H9 (cell line): ENCODE results near the gene NEB. TPM values are rescaled to one million over a fixed set of nuclear protein-coding genes. Genes with fewer than 3 reads are reported as not detected.
A peak's percentile ranks its signal among the peaks of the same experiment; 100 is the strongest.

Experiments used
- DNase-seq: peaks from one replicate; pipeline ENCODE4 v3.0.0-alpha.2; 2017
- H2AFZ ChIP-seq: one replicate; pipeline ENCODE4 v1.6.1; 2013; ENCODE audit warnings: mild to moderate bottlenecking, low read length, control low read depth, moderate library complexity
- H2AK5ac ChIP-seq: 2 replicates; pipeline ENCODE4 v1.6.1; 2013; ENCODE audit warnings: low read length, control low read depth, mixed read lengths; ENCODE audit not compliant: insufficient read length
- H2BK120ac ChIP-seq: one replicate; pipeline ENCODE4 v1.6.1; 2013; ENCODE audit warnings: low read depth, mild to moderate bottlenecking, low read length, control low read depth, inconsistent platforms; ENCODE audit not compliant: poor library complexity, severe bottlenecking
- H2BK12ac ChIP-seq: 2 replicates; pipeline ENCODE4 v1.6.1; 2013; ENCODE audit warnings: low read length, control low read depth, mixed read lengths, low read depth; ENCODE audit not compliant: insufficient read length
- H2BK15ac ChIP-seq: 2 replicates; pipeline ENCODE4 v1.6.1; 2013; ENCODE audit warnings: low read depth, low read length, control low read depth
- H2BK20ac ChIP-seq: one replicate; pipeline ENCODE4 v1.6.1; 2013; ENCODE audit warnings: low read depth, mild to moderate bottlenecking, low read length, control low read depth, inconsistent platforms; ENCODE audit not compliant: poor library complexity, severe bottlenecking
- H2BK5ac ChIP-seq: 2 replicates; pipeline ENCODE4 v1.6.1; 2013; ENCODE audit warnings: low read length, control low read depth, mixed read lengths; ENCODE audit not compliant: insufficient read length
- H3K14ac ChIP-seq: 2 replicates; pipeline ENCODE4 v1.6.1; 2013; ENCODE audit warnings: low read length, control low read depth; ENCODE audit not compliant: insufficient read depth
- H3K18ac ChIP-seq: 2 replicates; pipeline ENCODE4 v1.6.1; 2013; ENCODE audit warnings: low read depth, mild to moderate bottlenecking, mixed read lengths, low read length, control low read depth; ENCODE audit not compliant: insufficient read length
- H3K23ac ChIP-seq: 2 replicates; pipeline ENCODE4 v1.6.1; 2013; ENCODE audit warnings: low read length, control low read depth, mixed read lengths, low read depth; ENCODE audit not compliant: insufficient read length
- H3K23me2 ChIP-seq: 2 replicates; pipeline ENCODE4 v1.6.1; 2013; ENCODE audit warnings: low read depth, mild to moderate bottlenecking, mixed read lengths, low read length, control low read depth; ENCODE audit not compliant: insufficient read length, poor library complexity, severe bottlenecking
- H3K27ac ChIP-seq: 2 replicates; pipeline ENCODE4 v1.5.1; 2013; ENCODE audit warnings: low read length, control low read depth, mixed read lengths, low read depth; ENCODE audit not compliant: insufficient read length
- H3K27me3 ChIP-seq: 2 replicates; pipeline ENCODE4 v1.6.1; 2013; ENCODE audit warnings: low read length, control low read depth, inconsistent platforms; ENCODE audit not compliant: insufficient read depth
- H3K4ac ChIP-seq: 2 replicates; pipeline ENCODE4 v1.6.1; 2013; ENCODE audit warnings: low read depth, mild to moderate bottlenecking, control low read depth, inconsistent platforms, low read length, moderate library complexity
- H3K4me1 ChIP-seq: 2 replicates; pipeline ENCODE4 v1.6.1; 2013; ENCODE audit warnings: low read length, control low read depth, inconsistent platforms; ENCODE audit not compliant: insufficient read depth
- H3K4me2 ChIP-seq: 2 replicates; pipeline ENCODE4 v1.6.1; 2013; ENCODE audit warnings: low read length, control low read depth, mixed read lengths; ENCODE audit not compliant: insufficient read length, insufficient read depth
- H3K56ac ChIP-seq: 2 replicates; pipeline ENCODE4 v1.6.1; 2013; ENCODE audit warnings: low read depth, mild to moderate bottlenecking, mixed read lengths, low read length, control low read depth; ENCODE audit not compliant: insufficient read length
- H3K79me1 ChIP-seq: 2 replicates; pipeline ENCODE4 v1.6.1; 2013; ENCODE audit warnings: low read depth, mild to moderate bottlenecking, moderate library complexity, low read length, control low read depth, inconsistent platforms; ENCODE audit not compliant: insufficient read depth, poor library complexity, severe bottlenecking
- H3K79me2 ChIP-seq: 2 replicates; pipeline ENCODE4 v1.6.1; 2013; ENCODE audit warnings: low read length, control low read depth, inconsistent platforms; ENCODE audit not compliant: insufficient read depth
- H3K9ac ChIP-seq: 2 replicates; pipeline ENCODE4 v1.6.1; 2013; ENCODE audit warnings: low read length, control low read depth, mixed read lengths; ENCODE audit not compliant: insufficient read length; ENCODE audit errors: extremely low read depth
- H3K9me3 ChIP-seq: one replicate; pipeline ENCODE4 v1.6.1; 2013; ENCODE audit warnings: low read depth, low read length, inconsistent platforms; ENCODE audit not compliant: control insufficient read depth
- H3T11ph ChIP-seq: one replicate; pipeline ENCODE4 v1.6.1; 2013; ENCODE audit warnings: mild to moderate bottlenecking, low read length, control low read depth, inconsistent platforms
- H4K20me1 ChIP-seq: one replicate; pipeline ENCODE4 v1.6.1; 2013; ENCODE audit not compliant: control insufficient read depth, insufficient read length, insufficient read depth
- H4K5ac ChIP-seq: 2 replicates; pipeline ENCODE4 v1.6.1; 2013; ENCODE audit warnings: low read depth, mild to moderate bottlenecking, mixed read lengths, low read length, control low read depth; ENCODE audit not compliant: insufficient read length
- H4K8ac ChIP-seq: replicated peaks from 2 replicates; pipeline ENCODE4 v1.6.1; 2013; ENCODE audit warnings: low read length, control low read depth, mixed read lengths, low read depth; ENCODE audit not compliant: insufficient read length
- H4K91ac ChIP-seq: 2 replicates; pipeline ENCODE4 v1.6.1; 2013; ENCODE audit warnings: low read depth, mild to moderate bottlenecking, moderate library complexity, mixed read lengths, low read length, control low read depth; ENCODE audit not compliant: insufficient read length
- H3K27ac Mint-ChIP-seq, 3 experiments: 2 replicates in 2 of 3; 3 replicates in 1 of 3; pipeline ENCODE4 v1.8.0; 2020 to 2021; ENCODE audit warnings: mixed read lengths in 3 of 3, mild to moderate bottlenecking in 1 of 3, moderate library complexity in 1 of 3
- H3K27me3 Mint-ChIP-seq: 2 replicates; pipeline ENCODE4 v1.8.0; 2021; ENCODE audit warnings: low read depth, mild to moderate bottlenecking, moderate library complexity, mixed read lengths
- H3K36me3 Mint-ChIP-seq, 3 experiments: 2 replicates in 2 of 3; 3 replicates in 1 of 3; pipeline ENCODE4 v1.8.0; 2020 to 2021; ENCODE audit warnings: low read depth in 3 of 3, mixed read lengths in 3 of 3; ENCODE audit not compliant: insufficient read depth in 1 of 3
- H3K4me1 Mint-ChIP-seq, 2 experiments: 2 replicates each; pipeline ENCODE4 v1.8.0; 2020; ENCODE audit warnings: mixed read lengths in 2 of 2
- H3K4me3 Mint-ChIP-seq, 2 experiments: 2 replicates in 1 of 2; 3 replicates in 1 of 2; pipeline ENCODE4 v1.8.0; 2020 to 2021; ENCODE audit warnings: mild to moderate bottlenecking in 2 of 2, mixed read lengths in 2 of 2, moderate library complexity in 1 of 2
- H3K9me3 Mint-ChIP-seq, 2 experiments: 2 replicates in 1 of 2; 3 replicates in 1 of 2; pipeline ENCODE4 v1.8.0; 2020; ENCODE audit warnings: mild to moderate bottlenecking in 2 of 2, mixed read lengths in 2 of 2, moderate library complexity in 1 of 2
- WGBS: extraction: QIAGEN DNeasy Blood & Tissue Kit; methylation state at CpG from one replicate; pipeline ENCODE4 v1.1.7; 2013; ENCODE audit warnings: missing lambda C conversion rate, low lambda C conversion rate, mixed read lengths; ENCODE audit not compliant: insufficient read length; ENCODE audit errors: extremely low coverage; 5-methylcytosine and 5-hydroxymethylcytosine counted together
- total RNA-seq: library from RNA; stranded (reverse); gene quantifications from 2 replicates; pipeline ENCODE4 v1.2.1, GENCODE V29; 2021
- TF ChIP-seq, protein P1 (sequence below): fragments of 200-600 bp; sonication (generic); conservative IDR thresholded peaks from 3 replicates; pipeline ENCODE4 v1.8.0; 2021; ENCODE audit warnings: antibody characterized with exemption, mild to moderate bottlenecking

The NEB gene
- total RNA-seq, 1 experiment from 2014 or later = 0.98 TPM

DNA sequence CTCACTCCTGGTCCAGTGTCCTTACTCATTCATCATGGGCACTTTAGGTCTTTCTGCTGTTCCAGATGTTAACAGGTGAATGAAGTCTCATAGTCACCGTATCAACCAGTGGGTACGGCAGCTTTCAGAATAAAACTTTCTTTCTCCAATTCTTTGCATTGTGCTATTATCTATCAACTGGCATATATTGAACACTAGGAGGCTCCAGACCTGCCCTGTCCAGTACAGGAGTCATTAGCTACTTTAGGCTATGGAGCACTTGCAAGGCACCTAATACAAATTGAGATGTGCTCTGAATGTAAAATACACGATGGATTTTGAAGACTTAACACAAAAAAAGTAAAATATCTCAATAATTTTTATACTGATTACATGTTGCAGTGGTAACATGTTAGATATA lies 43.2 kb upstream of the NEB start:
- Histone ChIP-seq H3K9ac (no peak overlapping the region), H4K91ac (no peak overlapping the region), H4K8ac (no peak overlapping the region), H3K4me1 (no peaks in the 10 kb centered on the region), H4K20me1 (no peaks in the 10 kb centered on the region), H3K18ac (no peak overlapping the region), H3K27me3 (no peaks in the 10 kb centered on the region), H2BK12ac (no peak overlapping the region), H2BK120ac (no peak overlapping the region), H3K79me1 (no peaks in the 10 kb centered on the region), H2AK5ac (no peak overlapping the region), H3K4ac (no peak overlapping the region), H2BK15ac (no peak overlapping the region), H3K23me2 (no peaks in the 10 kb centered on the region), H3K14ac (no peak overlapping the region), H2BK20ac (no peak overlapping the region), H3K4me2 (no peak overlapping the region), H2BK5ac (no peak overlapping the region), H4K5ac (no peak overlapping the region), H3K56ac (no peak overlapping the region), H3K23ac (no peak overlapping the region), H3K9me3 (no peaks in the 10 kb centered on the region), H2AFZ (no peak overlapping the region), H3K27ac (no peak overlapping the region), H3K79me2 (no peaks in the 10 kb centered on the region), H3T11ph (no peak overlapping the region)
- Mint-ChIP-seq H3K36me3 (peaks cover 22 to 43% (median 25%) of the 10 kb centered on the region in 3 experiments; a peak in 6 of 7 replicates), H3K4me1 (peaks cover 3 to 8% of the 10 kb centered on the region in 2 experiments; a peak in 2 of 4 replicates), H3K9me3 (0 out of 5 replicates have a peak, but pooled peaks cover 0 to 2% of the 10 kb centered on the region in 2 experiments), H3K4me3 (no peak overlapping the region), H3K27ac (no peak overlapping the region), H3K27me3 (no peaks in the 10 kb centered on the region)
- WGBS = no CpG with 5 or more reads among the region's 3 CpGs
- TF ChIP-seq, protein P1, sequence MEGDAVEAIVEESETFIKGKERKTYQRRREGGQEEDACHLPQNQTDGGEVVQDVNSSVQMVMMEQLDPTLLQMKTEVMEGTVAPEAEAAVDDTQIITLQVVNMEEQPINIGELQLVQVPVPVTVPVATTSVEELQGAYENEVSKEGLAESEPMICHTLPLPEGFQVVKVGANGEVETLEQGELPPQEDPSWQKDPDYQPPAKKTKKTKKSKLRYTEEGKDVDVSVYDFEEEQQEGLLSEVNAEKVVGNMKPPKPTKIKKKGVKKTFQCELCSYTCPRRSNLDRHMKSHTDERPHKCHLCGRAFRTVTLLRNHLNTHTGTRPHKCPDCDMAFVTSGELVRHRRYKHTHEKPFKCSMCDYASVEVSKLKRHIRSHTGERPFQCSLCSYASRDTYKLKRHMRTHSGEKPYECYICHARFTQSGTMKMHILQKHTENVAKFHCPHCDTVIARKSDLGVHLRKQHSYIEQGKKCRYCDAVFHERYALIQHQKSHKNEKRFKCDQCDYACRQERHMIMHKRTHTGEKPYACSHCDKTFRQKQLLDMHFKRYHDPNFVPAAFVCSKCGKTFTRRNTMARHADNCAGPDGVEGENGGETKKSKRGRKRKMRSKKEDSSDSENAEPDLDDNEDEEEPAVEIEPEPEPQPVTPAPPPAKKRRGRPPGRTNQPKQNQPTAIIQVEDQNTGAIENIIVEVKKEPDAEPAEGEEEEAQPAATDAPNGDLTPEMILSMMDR = peak; percentile 50
- DNase-seq = no peak
